Uterus (tissue), 2 donors: ENCODE measurements around the gene VIPR2.

Experiments
- POLR2A ChIP-seq, 2 donors: fragments of 450-650 bp; IDR thresholded peaks; one replicate each; pipeline ENCODE4 v1.6.1; 2016; ENCODE audit warnings: antibody characterized with exemption in 2 of 2, mild to moderate bottlenecking in 1 of 2, moderate library complexity in 1 of 2
- TF ChIP-seq, protein P1 (sequence below), 4 experiments: fragments of 200-600 bp in 2 of 4; fragments of 450-650 bp in 2 of 4; sonication (generic) in 2 of 4; IDR thresholded peaks; one replicate each; pipeline ENCODE4 v1.5.1; 2016 to 2019; ENCODE audit warnings: antibody characterized with exemption in 4 of 4, mild to moderate bottlenecking in 2 of 4, moderate library complexity in 1 of 4

GRCh38 chr7:159188011-159188410 lies 43.3 kb upstream of the VIPR2 start:
- TF ChIP-seq, protein P1, sequence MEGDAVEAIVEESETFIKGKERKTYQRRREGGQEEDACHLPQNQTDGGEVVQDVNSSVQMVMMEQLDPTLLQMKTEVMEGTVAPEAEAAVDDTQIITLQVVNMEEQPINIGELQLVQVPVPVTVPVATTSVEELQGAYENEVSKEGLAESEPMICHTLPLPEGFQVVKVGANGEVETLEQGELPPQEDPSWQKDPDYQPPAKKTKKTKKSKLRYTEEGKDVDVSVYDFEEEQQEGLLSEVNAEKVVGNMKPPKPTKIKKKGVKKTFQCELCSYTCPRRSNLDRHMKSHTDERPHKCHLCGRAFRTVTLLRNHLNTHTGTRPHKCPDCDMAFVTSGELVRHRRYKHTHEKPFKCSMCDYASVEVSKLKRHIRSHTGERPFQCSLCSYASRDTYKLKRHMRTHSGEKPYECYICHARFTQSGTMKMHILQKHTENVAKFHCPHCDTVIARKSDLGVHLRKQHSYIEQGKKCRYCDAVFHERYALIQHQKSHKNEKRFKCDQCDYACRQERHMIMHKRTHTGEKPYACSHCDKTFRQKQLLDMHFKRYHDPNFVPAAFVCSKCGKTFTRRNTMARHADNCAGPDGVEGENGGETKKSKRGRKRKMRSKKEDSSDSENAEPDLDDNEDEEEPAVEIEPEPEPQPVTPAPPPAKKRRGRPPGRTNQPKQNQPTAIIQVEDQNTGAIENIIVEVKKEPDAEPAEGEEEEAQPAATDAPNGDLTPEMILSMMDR (IDR thresholded peaks at IDR 0.05) = no peak
- no peak for TF ChIP-seq POLR2A (IDR thresholded peaks at IDR 0.05)
